ENCODE results near the gene PSMA5.

DNA sequence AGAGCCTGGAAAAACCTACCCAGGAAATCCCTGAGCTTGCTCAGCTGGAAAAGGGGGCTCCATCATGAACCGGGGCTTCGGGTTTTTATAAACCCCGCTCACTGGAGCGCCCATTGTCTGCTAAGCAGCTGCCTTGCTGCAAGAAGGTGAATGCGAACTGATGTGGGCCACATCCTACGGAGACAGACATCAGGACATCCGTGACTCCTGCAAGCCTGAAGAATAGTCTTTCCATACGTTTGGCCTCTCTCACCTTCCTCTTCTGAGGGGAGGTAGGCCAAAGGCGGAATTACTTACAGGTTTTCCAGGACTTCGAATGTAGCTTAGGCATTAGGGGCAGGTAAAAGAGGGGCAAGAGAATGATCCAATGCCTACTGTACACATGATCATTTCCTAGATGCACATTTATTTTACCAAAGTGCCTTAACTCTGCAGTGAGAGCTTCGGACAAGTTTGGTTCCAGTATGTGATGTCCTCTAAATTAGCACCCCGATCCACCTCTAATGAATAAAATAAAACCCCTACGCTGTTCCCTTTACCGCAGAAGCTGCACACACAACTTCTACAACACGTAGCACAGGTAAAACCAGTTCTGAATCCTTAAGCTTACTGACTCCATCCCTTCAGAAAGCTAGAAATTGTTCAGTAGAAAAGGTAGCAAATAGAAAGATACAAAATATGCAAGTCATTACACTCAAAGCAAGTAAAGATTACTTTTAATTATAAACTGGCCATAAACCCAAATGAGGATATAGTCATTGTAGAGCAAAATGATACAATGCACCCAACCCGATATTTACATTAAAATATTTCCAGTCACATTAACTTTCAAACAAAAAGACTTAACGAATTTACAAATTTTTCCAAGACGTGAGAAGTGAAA lies 27.7 kb downstream of the PSMA5 start:
- TF ChIP-seq CTCF (IDR thresholded peaks at IDR 0.05): no peak
- TF ChIP-seq POLR2A (IDR thresholded peaks at IDR 0.05): no peak
- no peak for TF ChIP-seq POLR2AphosphoS5 (IDR thresholded peaks at IDR 0.05)

Measured in suprapubic skin (tissue), 4 donors.